H1 (cell line): ENCODE results near the gene TNS2. TPM values are rescaled to one million over a fixed set of nuclear protein-coding genes. Genes with fewer than 3 reads are reported as not detected.
"Not testable (repeated sequence)": the region's sequence is repeated elsewhere in the genome, so short reads cannot be mapped to it uniquely, and the experiment has no call there.

Experiments
- CTCF ChIA-PET: fragments of 300-600 bp; sonication (Branson Sonifier 250); formaldehyde crosslinking; loops from one replicate; lab custom pipeline; 2021; ENCODE audit not compliant: partially characterized antibody; lab: Charles Lee
- POLR2A ChIA-PET: fragments of 300-600 bp; sonication (Branson Sonifier 250); formaldehyde crosslinking; loops from one replicate; lab custom pipeline; 2021; ENCODE audit warnings: inconsistent platforms; ENCODE audit not compliant: partially characterized antibody; lab: Charles Lee
- DNase-seq, 2 experiments: peaks; one replicate each; pipeline versions ENCODE4 v3.0.0 to v3.0.0-alpha.2; 2010 to 2022; ENCODE audit warnings: low spot score in 2 of 2, low read depth in 1 of 2, mixed read lengths in 1 of 2
- FAIRE-seq: peaks from 2 replicates; lab custom pipeline; 2011; peaks lifted over from hg19 to GRCh38; lab: Jason Lieb, UNC
- H2AFZ ChIP-seq: 2 replicates; pipeline ENCODE4 v1.8.1; 2012; ENCODE audit warnings: low read length, inconsistent platforms
- H2AK5ac ChIP-seq: 2 replicates; pipeline ENCODE4 v1.6.1; 2013; ENCODE audit warnings: low read depth, low read length
- H2BK120ac ChIP-seq: replicated peaks from 2 replicates; pipeline ENCODE3; 2013; ENCODE audit warnings: low read depth, low read length, inconsistent platforms
- H2BK12ac ChIP-seq: 2 replicates; pipeline ENCODE4 v1.6.1; 2013; ENCODE audit warnings: low read depth, low read length
- H2BK15ac ChIP-seq: 2 replicates; pipeline ENCODE4 v1.6.1; 2013; ENCODE audit warnings: low read length
- H2BK20ac ChIP-seq: 2 replicates; pipeline ENCODE4 v1.6.1; 2013; ENCODE audit warnings: low read length
- H2BK5ac ChIP-seq: 2 replicates; pipeline ENCODE4 v1.6.1; 2013; ENCODE audit warnings: low read depth, low read length
- H3K14ac ChIP-seq: 2 replicates; pipeline ENCODE4 v1.6.1; 2013; ENCODE audit warnings: inconsistent platforms; ENCODE audit not compliant: insufficient read length
- H3K18ac ChIP-seq: 2 replicates; pipeline ENCODE4 v1.6.1; 2013; ENCODE audit warnings: low read length; ENCODE audit errors: extremely low read depth
- H3K23ac ChIP-seq: 2 replicates; pipeline ENCODE4 v1.6.1; 2013; ENCODE audit warnings: inconsistent platforms; ENCODE audit not compliant: insufficient read length
- H3K23me2 ChIP-seq: 2 replicates; pipeline ENCODE4 v1.6.1; 2013; ENCODE audit warnings: low read depth, low read length
- H3K27ac ChIP-seq: 2 replicates; pipeline ENCODE4 v1.6.1; 2011; ENCODE audit warnings: low read depth, low read length, inconsistent platforms
- H3K27me3 ChIP-seq, 4 experiments: replicated peaks in 1 of 4; 1 replicate in 1 of 4; 2 replicates in 3 of 4; pipeline versions ENCODE4 v1.6.1 to v1.8.1; 2011 to 2013; ENCODE audit warnings: low read length in 3 of 4, mild to moderate bottlenecking in 3 of 4, inconsistent platforms in 2 of 4, mixed read lengths in 2 of 4, moderate library complexity in 1 of 4; ENCODE audit not compliant: control insufficient read depth in 3 of 4, insufficient read depth in 3 of 4; ENCODE audit errors: extremely low read depth in 1 of 4
- H3K36me3 ChIP-seq, 4 experiments: 2 replicates each; pipeline versions ENCODE4 v1.6.1 to v1.8.1; 2011 to 2013; ENCODE audit warnings: mild to moderate bottlenecking in 4 of 4, low read length in 3 of 4, moderate library complexity in 2 of 4, control low read depth in 1 of 4, inconsistent platforms in 1 of 4; ENCODE audit not compliant: insufficient read depth in 4 of 4, control insufficient read depth in 2 of 4
- H3K4ac ChIP-seq: replicated peaks from 2 replicates; pipeline ENCODE3; 2013; ENCODE audit warnings: low read length, low read depth, mixed read lengths, inconsistent platforms; ENCODE audit not compliant: insufficient read length
- H3K4me1 ChIP-seq, 4 experiments: replicated peaks in 1 of 4; 1 replicate in 1 of 4; 2 replicates in 3 of 4; pipeline versions ENCODE4 v1.6.1 to v1.8.1; 2011 to 2013; ENCODE audit warnings: low read length in 3 of 4, inconsistent platforms in 2 of 4, mixed read lengths in 1 of 4; ENCODE audit not compliant: insufficient read depth in 4 of 4, control insufficient read depth in 3 of 4
- H3K4me2 ChIP-seq, 2 experiments: 2 replicates each; pipeline versions ENCODE4 v1.6.1 to v1.8.1; 2011 to 2013; ENCODE audit warnings: low read depth in 2 of 2, low read length in 2 of 2, control low read depth in 1 of 2, inconsistent platforms in 1 of 2, mild to moderate bottlenecking in 1 of 2; ENCODE audit not compliant: insufficient read depth in 1 of 2
- H3K4me3 ChIP-seq, 4 experiments: fragments of 200-600, 300-600 bp in 1 of 4; sonication (generic), shearing (Covaris generic), sonication (Bioruptor Twin) in 1 of 4; 2 replicates each; pipeline versions ENCODE4 v1.5.1 to v1.8.1; 2011 to 2016; ENCODE audit warnings: low read length in 4 of 4, low read depth in 3 of 4, control low read depth in 2 of 4, inconsistent platforms in 2 of 4, mild to moderate bottlenecking in 2 of 4, mixed read lengths in 1 of 4, moderate library complexity in 1 of 4; ENCODE audit not compliant: insufficient read depth in 2 of 4; ENCODE audit errors: extremely low read depth in 1 of 4
- H3K56ac ChIP-seq: replicated peaks from 2 replicates; pipeline ENCODE3; 2013; ENCODE audit warnings: low read depth, mild to moderate bottlenecking, mixed read lengths, low read length, inconsistent platforms; ENCODE audit not compliant: insufficient read length
- H3K79me1 ChIP-seq: 2 replicates; pipeline ENCODE4 v1.6.1; 2013; ENCODE audit warnings: low read depth, low read length, control low read depth
- H3K79me2 ChIP-seq, 2 experiments: 2 replicates each; pipeline versions ENCODE4 v1.6.1 to v1.8.1; 2012 to 2013; ENCODE audit warnings: low read length in 2 of 2, mild to moderate bottlenecking in 2 of 2, inconsistent platforms in 1 of 2; ENCODE audit not compliant: insufficient read depth in 2 of 2, control insufficient read depth in 1 of 2
- H3K9ac ChIP-seq, 4 experiments: replicated peaks in 1 of 4; 1 replicate in 1 of 4; 2 replicates in 3 of 4; pipeline versions ENCODE4 v1.6.1 to v1.8.1; 2011 to 2013; ENCODE audit warnings: low read depth in 3 of 4, low read length in 3 of 4, control low read depth in 2 of 4, mild to moderate bottlenecking in 2 of 4, moderate library complexity in 2 of 4, inconsistent platforms in 1 of 4; ENCODE audit errors: extremely low read depth in 1 of 4
- H3K9me3 ChIP-seq, 2 experiments: 2 replicates each; pipeline versions ENCODE4 v1.6.1 to v1.8.1; 2012 to 2013; ENCODE audit warnings: mild to moderate bottlenecking in 2 of 2, moderate library complexity in 2 of 2, control low read depth in 1 of 2, inconsistent platforms in 1 of 2, low read depth in 1 of 2, low read length in 1 of 2, mixed read lengths in 1 of 2; ENCODE audit not compliant: insufficient read depth in 2 of 2
- H4K20me1 ChIP-seq, 2 experiments: replicated peaks in 1 of 2; 2 replicates each; pipeline versions ENCODE3 to v1.8.1; 2011 to 2013; ENCODE audit warnings: inconsistent platforms in 2 of 2, low read length in 2 of 2, mild to moderate bottlenecking in 1 of 2; ENCODE audit not compliant: insufficient read depth in 2 of 2, control insufficient read depth in 1 of 2
- H4K5ac ChIP-seq: 2 replicates; pipeline ENCODE4 v1.6.1; 2013; ENCODE audit warnings: low read length, low read depth, mixed read lengths, inconsistent platforms; ENCODE audit not compliant: insufficient read length
- H4K8ac ChIP-seq: 2 replicates; pipeline ENCODE4 v1.8.0; 2013; ENCODE audit warnings: mild to moderate bottlenecking, moderate library complexity, low read length, inconsistent platforms; ENCODE audit not compliant: insufficient read depth; ENCODE audit errors: extremely low read depth
- H4K91ac ChIP-seq: replicated peaks from 2 replicates; pipeline ENCODE3; 2013; ENCODE audit warnings: low read length, mixed read lengths, inconsistent platforms; ENCODE audit not compliant: insufficient read length
- WGBS, 2 experiments: shearing (Covaris generic) in 1 of 2; methylation state at CpG; one replicate each; pipeline versions ENCODE4 v1.1.6 to v1.1.7; 2013 to 2015; ENCODE audit warnings: low lambda C conversion rate in 2 of 2, mixed read lengths in 2 of 2, inconsistent platforms in 1 of 2, low coverage in 1 of 2, missing lambda C conversion rate in 1 of 2; ENCODE audit not compliant: insufficient replicate concordance in 2 of 2, insufficient coverage in 1 of 2, insufficient read length in 1 of 2; ENCODE audit errors: extremely low coverage in 1 of 2, missing lambda C conversion rate in 1 of 2; 5-methylcytosine and 5-hydroxymethylcytosine counted together
- polyA plus RNA-seq, 7 experiments: library from polyadenylated mRNA; depleted of rRNA in 3 of 7; stranded (reverse) in 5 of 7; unstranded in 2 of 7; fragments of >200 nt in 5 of 7; fragments of 200-250 nt in 2 of 7; gene quantifications; 1 replicate in 5 of 7; 2 replicates in 1 of 7; 4 replicates in 1 of 7; pipeline versions ENCODE4 v1.2.1 to v1.2.3, GENCODE V29; 2011 to 2013; ENCODE audit warnings: missing spikeins in 2 of 7, mixed read lengths in 2 of 7
- total RNA-seq: library from RNA; stranded (reverse); fragmentation: NEBNext Ultra II Directional; extraction: Animal tissue kit (Norgen Biotek cat#: 25700); gene quantifications from 2 replicates; pipeline ENCODE4 v1.2.1, GENCODE V29; 2021

TNS2 gene
- total and polyA plus RNA-seq, 2 of the 8 experiments (the other 6 are each of a cell fraction or from before 2014, with no cell fraction given): 2.8 to 4.7 TPM

- H3K4me1 ChIP-seq, H3K4me3 ChIP-seq, H3K14ac ChIP-seq, H3K27me3 ChIP-seq, H2BK5ac ChIP-seq, FAIRE-seq, H2BK12ac ChIP-seq, H4K5ac ChIP-seq, H3K18ac ChIP-seq, H3K4ac ChIP-seq, H2AK5ac ChIP-seq, H2AFZ ChIP-seq, H4K91ac ChIP-seq, H3K23me2 ChIP-seq, H2BK20ac ChIP-seq, H3K9ac ChIP-seq, H3K27ac ChIP-seq, H4K8ac ChIP-seq, H3K56ac ChIP-seq, H2BK120ac ChIP-seq, H3K4me2 ChIP-seq, H3K9me3 ChIP-seq, H3K23ac ChIP-seq, H3K79me1 ChIP-seq, DNase-seq, H2BK15ac ChIP-seq: not testable (repeated sequence)
- ChIA-PET POLR2A (interaction anchor here (6.9 to 35.6 kb wide), 3 partner anchors 9 to 17 kb away, joined by 63 to 711 read pairs (median 97); partner anchors contain the start of gene EIF4B), CTCF (interaction anchor here (0.6 to 3.5 kb wide), 7 partner anchors 10 to 1310 kb away, joined by 3 to 32 read pairs (median 5); no protein-coding TSS in a partner anchor)
- peaks cover 30 to 95% (median 73%) of the 10 kb centered on the region in 4 experiments for H3K36me3 ChIP-seq
- H4K20me1 ChIP-seq: peaks cover 9 to 13% of the 10 kb centered on the region in 2 experiments
- WGBS, 2 experiments: 90% methylated on average over 13 of the region's 13 CpGs; no CpG with 5 or more reads in 1 of the 2 experiments
- peaks cover 0 to 13% of the 10 kb centered on the region in 2 experiments; a peak in 1 of 4 replicates for H3K79me2 ChIP-seq
Measured at GRCh38 chr12:53027014-53027413, 22.9 kb upstream of the TNS2 start.
